Lower lobe of right lung (tissue), 2 donors: Measurements from ENCODE around the gene KCNN2. TPM values are rescaled to one million over a fixed set of nuclear protein-coding genes. Genes with fewer than 3 reads are reported as not detected.

Source experiments
- ATAC-seq, 2 donors: fragments of 200-7000 bp; cut with Tn5 transposase; one replicate each; pipeline ENCODE4 v1.9.1; 2020 to 2022; ENCODE audit warnings: mild to moderate bottlenecking in 2 of 2, moderate library complexity in 2 of 2
- DNase-seq: peaks from one replicate; pipeline ENCODE4 v3.0.0-alpha.2; 2020
- H3K27ac ChIP-seq: fragments of 200-600 bp; one replicate; pipeline ENCODE4 v1.8.0; 2022
- H3K27me3 ChIP-seq: fragments of 200-600 bp; one replicate; pipeline ENCODE4 v1.8.0; 2022; ENCODE audit warnings: low read depth
- H3K36me3 ChIP-seq: fragments of 200-600 bp; one replicate; pipeline ENCODE4 v1.8.0; 2022; ENCODE audit warnings: mild to moderate bottlenecking
- H3K4me1 ChIP-seq: fragments of 200-600 bp; one replicate; pipeline ENCODE4 v1.8.0; 2022
- H3K4me3 ChIP-seq: fragments of 200-600 bp; one replicate; pipeline ENCODE4 v1.8.0; 2022; ENCODE audit warnings: mild to moderate bottlenecking
- H3K9me3 ChIP-seq: fragments of 200-600 bp; one replicate; pipeline ENCODE4 v1.8.0; 2022
- intact Hi-C: fragments of 100-400 bp; cut with DNase I; formaldehyde crosslinking; loops from one replicate; pipeline ENCODE4 v1.11.0; 2022
- total RNA-seq: library from RNA; stranded (reverse); fragmentation: NEBNext Ultra II Directional; extraction: Animal tissue kit (Norgen Biotek cat#: 25700); gene quantifications from one replicate; pipeline ENCODE4 v1.2.1, GENCODE V29; 2021
- TF ChIP-seq, protein P1 (sequence below): fragments of 200-600 bp; IDR thresholded peaks from one replicate; pipeline ENCODE4 v1.8.0; 2022; ENCODE audit warnings: antibody characterized with exemption, mild to moderate bottlenecking
- donor health status: DM: no; HTN: yes; CAD: no; lungs with severe emphysema.

KCNN2 gene
- total RNA-seq, 1 donor from 2014 or later: 1.2 TPM

DNA sequence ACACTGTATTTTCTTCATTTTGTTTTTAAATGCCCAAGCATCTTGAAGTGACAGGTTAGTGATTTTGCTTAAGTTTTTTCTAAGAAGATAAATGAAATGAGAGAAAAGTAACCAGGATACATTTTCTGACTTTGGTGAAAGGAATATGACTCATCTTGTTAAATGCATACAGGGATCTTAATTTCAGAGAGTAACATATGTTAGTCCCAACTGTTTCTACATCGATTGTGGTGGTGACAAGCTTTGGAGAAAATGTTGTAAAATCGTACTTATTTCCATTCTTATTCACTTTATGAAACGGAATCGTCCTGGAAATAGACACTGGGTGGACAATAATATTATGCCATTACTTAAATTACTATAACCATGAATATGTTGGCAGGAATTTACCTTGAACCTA is 107.5 kb downstream of the KCNN2 start:
- TF ChIP-seq, protein P1, sequence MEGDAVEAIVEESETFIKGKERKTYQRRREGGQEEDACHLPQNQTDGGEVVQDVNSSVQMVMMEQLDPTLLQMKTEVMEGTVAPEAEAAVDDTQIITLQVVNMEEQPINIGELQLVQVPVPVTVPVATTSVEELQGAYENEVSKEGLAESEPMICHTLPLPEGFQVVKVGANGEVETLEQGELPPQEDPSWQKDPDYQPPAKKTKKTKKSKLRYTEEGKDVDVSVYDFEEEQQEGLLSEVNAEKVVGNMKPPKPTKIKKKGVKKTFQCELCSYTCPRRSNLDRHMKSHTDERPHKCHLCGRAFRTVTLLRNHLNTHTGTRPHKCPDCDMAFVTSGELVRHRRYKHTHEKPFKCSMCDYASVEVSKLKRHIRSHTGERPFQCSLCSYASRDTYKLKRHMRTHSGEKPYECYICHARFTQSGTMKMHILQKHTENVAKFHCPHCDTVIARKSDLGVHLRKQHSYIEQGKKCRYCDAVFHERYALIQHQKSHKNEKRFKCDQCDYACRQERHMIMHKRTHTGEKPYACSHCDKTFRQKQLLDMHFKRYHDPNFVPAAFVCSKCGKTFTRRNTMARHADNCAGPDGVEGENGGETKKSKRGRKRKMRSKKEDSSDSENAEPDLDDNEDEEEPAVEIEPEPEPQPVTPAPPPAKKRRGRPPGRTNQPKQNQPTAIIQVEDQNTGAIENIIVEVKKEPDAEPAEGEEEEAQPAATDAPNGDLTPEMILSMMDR: no peak
- no peak for ATAC-seq

DNA sequence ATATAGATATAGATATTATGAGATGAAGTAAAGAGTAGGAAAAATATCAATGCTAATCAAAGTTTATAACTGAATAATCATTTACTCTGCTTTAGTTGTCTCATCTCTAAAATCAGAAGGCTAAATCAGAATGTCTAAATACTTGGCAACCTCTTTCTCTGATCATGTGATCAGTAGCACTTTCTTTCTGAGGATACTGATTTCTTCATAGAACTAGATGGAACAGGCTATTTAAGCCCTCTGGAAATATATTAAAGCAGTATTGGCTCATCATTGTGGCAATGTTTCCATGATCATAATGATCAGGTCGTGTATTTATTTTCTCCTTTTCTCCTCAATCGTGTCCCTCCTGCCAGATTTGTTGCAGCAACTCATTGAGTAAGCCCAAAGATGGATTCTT is 109.7 kb downstream of the KCNN2 start:
- intact Hi-C loops: no loop called here
- DNase-seq (no peak), ATAC-seq (no peak)
- Histone ChIP-seq H3K27me3 (no peaks in the 10 kb centered on the region), H3K4me3 (no peak overlapping the region), H3K9me3 (no peaks in the 10 kb centered on the region), H3K27ac (no peak overlapping the region), H3K4me1 (peaks cover 13% of the 10 kb centered on the region), H3K36me3 (no peaks in the 10 kb centered on the region)
- TF ChIP-seq, protein P1: no peak

More for the DNA sequence above, 107.5 kb downstream of the KCNN2 start:
- intact Hi-C loops: no loop called here
- Histone ChIP-seq H3K27ac (no peak overlapping the region), H3K4me1 (peaks cover 13% of the 10 kb centered on the region), H3K9me3 (no peaks in the 10 kb centered on the region), H3K4me3 (no peak overlapping the region), H3K36me3 (no peaks in the 10 kb centered on the region), H3K27me3 (no peaks in the 10 kb centered on the region)
- no peak for DNase-seq

DNA sequence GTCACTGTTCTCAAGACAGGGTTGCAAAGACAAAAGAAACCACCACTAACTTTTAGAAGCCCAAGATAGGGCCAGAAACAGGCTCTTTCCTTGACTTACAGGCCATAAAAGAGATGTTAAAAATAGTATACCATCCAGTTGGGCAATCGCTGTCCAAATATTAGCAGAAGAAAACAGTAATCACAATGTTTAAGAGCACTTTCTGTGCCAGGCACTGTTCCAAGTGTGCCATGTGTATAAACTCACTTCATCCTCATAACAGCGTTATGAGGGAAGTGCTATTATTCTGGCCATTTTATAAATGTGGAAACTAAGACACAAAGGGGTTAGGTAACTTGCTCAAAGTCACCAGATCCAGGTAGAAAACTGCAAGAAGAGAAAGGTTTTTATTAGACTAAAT is 111.7 kb downstream of the KCNN2 start:
- H3K9me3 ChIP-seq: no peaks in the 10 kb centered on the region
- H3K4me1 ChIP-seq: peaks cover 13% of the 10 kb centered on the region
- no peaks in the 10 kb centered on the region for H3K36me3 ChIP-seq
- TF ChIP-seq, protein P1: no peak
- ATAC-seq (peak; percentile 68 to 91), DNase-seq (no peak)
- no peak overlapping the region for H3K27ac ChIP-seq
- intact Hi-C loops: no loop called here
- no peak overlapping the region for H3K4me3 ChIP-seq
- no peaks in the 10 kb centered on the region for H3K27me3 ChIP-seq

DNA sequence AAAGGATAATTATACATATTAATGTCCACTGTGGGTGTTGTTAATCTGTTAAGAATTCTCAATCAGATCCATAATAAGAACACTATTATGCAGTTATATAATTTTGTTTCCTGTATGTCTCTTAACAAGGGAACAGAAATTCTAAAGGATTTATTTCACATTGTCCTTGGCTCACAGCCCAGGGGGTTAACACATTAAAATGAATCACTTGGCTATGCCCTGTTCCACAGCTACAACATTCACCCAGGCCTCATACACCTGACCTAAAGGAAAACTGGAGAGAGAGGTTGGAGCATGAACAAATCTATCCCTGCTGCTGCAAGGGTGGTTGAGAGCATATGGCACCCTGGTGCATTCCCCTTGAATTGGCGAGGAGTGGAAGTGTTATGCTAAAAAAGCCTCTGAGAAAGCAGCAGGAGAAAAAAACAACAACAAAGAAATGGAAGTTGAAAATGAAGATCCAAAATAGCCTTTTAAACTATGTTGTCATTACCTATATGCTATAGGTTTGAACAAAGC is 116.0 kb downstream of the KCNN2 start:
- Histone ChIP-seq H3K36me3 (no peaks in the 10 kb centered on the region), H3K27me3 (no peaks in the 10 kb centered on the region), H3K27ac (no peak overlapping the region), H3K9me3 (no peaks in the 10 kb centered on the region), H3K4me1 (peaks cover 12% of the 10 kb centered on the region), H3K4me3 (no peak overlapping the region)
- ATAC-seq (no peak), DNase-seq (no peak)
- TF ChIP-seq, protein P1: no peak
- intact Hi-C loops: no loop called here

DNA sequence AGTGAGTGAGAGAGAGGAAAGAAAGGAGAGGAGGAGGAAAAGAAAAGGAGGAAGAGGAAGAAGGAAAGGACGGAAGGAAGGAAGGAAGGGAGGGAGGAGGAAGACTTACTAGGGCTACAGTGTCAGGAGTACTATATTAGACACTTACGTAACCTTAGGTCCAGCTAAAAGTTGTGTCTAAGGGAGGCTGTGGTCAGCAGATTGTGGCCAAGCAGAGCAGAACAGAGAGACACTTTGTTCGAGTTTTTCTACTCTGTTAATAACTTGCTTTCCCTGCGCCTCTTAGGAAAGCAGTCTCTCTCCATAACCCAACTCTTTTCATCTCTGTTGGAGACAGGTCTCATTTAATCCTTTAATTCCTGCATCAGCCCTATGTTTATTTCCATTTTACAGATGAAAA is 138.9 kb downstream of the KCNN2 start:
- TF ChIP-seq, protein P1: no peak
- no peak overlapping the region for H3K4me3 ChIP-seq
- no peaks in the 10 kb centered on the region for H3K27me3 ChIP-seq
- H3K27ac ChIP-seq: no peak overlapping the region
- H3K9me3 ChIP-seq: no peaks in the 10 kb centered on the region
- H3K4me1 ChIP-seq: no peaks in the 10 kb centered on the region
- H3K36me3 ChIP-seq: no peaks in the 10 kb centered on the region
- DNase-seq: no peak
- no peak for ATAC-seq
- intact Hi-C loops: no loop called here

DNA sequence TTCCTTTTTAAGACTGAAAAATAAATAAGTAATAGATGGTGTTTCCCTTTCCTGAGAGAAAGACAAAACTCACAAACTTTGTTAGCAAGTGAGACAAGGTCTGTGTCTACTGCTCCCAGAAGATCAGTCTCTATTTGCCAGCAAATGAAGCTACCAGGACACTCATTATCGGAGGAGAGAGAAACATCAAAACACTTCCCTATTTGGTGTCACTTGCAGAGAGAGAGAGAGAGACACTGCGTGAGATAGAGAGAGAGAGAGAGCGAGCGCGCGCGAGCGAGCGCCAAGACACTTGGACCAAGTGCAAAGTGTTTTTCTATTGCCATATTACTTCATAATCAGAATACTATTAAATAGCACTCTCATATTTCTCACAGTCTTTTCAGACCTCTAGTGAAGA is 142.7 kb downstream of the KCNN2 start:
- no peaks in the 10 kb centered on the region for H3K36me3 ChIP-seq
- no peaks in the 10 kb centered on the region for H3K9me3 ChIP-seq
- no peaks in the 10 kb centered on the region for H3K27me3 ChIP-seq
- no peaks in the 10 kb centered on the region for H3K4me1 ChIP-seq
- no peak for DNase-seq
- ATAC-seq: no peak
- H3K4me3 ChIP-seq: no peak overlapping the region
- intact Hi-C loops: no loop called here
- TF ChIP-seq, protein P1: no peak
- H3K27ac ChIP-seq: no peak overlapping the region
